Measurements from ENCODE around the gene PRR30.

GRCh38 chr2:27093430-27094352 is 45.5 kb downstream of the PRR30 start:
- TF ChIP-seq CTCF (IDR thresholded peaks at IDR 0.05 in 4 of 5, conservative IDR thresholded peaks at IDR 0.05 in 1 of 5) (no peak), POLR2A (IDR thresholded peaks at IDR 0.05) (no peak)
